OCI-LY1 (cell line): Measurements from ENCODE around the gene RBKS.

Experiments
- H2AFZ ChIP-seq: fragments of 200-600 bp; sonication (generic), shearing (Covaris generic); 2 replicates; pipeline ENCODE4 v1.6.0; 2014; ENCODE audit warnings: antibody characterized with exemption, mild to moderate bottlenecking, low read length
- H3F3A ChIP-seq: fragments of 200-600 bp; sonication (generic), shearing (Covaris generic); 2 replicates; pipeline ENCODE4 v1.6.0; 2014; ENCODE audit warnings: mild to moderate bottlenecking, antibody characterized with exemption, low read length, moderate library complexity; ENCODE audit not compliant: insufficient read depth
- H3K27ac ChIP-seq: fragments of 200-600 bp; sonication (generic); 2 replicates; pipeline ENCODE4 v1.5.1; 2014; ENCODE audit warnings: low read length, mixed run types, mild to moderate bottlenecking, low read depth; ENCODE audit not compliant: poor library complexity, severe bottlenecking
- H3K27me3 ChIP-seq: fragments of 200-600 bp; sonication (generic); 2 replicates; pipeline ENCODE4 v1.6.0; 2014; ENCODE audit warnings: antibody characterized with exemption, mild to moderate bottlenecking, low read length, moderate library complexity; ENCODE audit not compliant: insufficient read depth
- H3K36me3 ChIP-seq: fragments of 200-600 bp; sonication (generic); 2 replicates; pipeline ENCODE4 v1.6.1; 2014; ENCODE audit warnings: mild to moderate bottlenecking, antibody characterized with exemption, low read length, moderate library complexity, mixed read lengths; ENCODE audit not compliant: insufficient read depth
- H3K4me1 ChIP-seq: fragments of 200-600 bp; sonication (generic); 2 replicates; pipeline ENCODE4 v1.5.1; 2014; ENCODE audit warnings: mild to moderate bottlenecking, low read length, moderate library complexity; ENCODE audit not compliant: insufficient read depth, severe bottlenecking
- H3K4me2 ChIP-seq: fragments of 200-600 bp; sonication (generic), shearing (Covaris generic); 2 replicates; pipeline ENCODE4 v1.6.1; 2014; ENCODE audit warnings: low read length
- H3K4me3 ChIP-seq: fragments of 200-600 bp; sonication (generic); 2 replicates; pipeline ENCODE4 v1.5.1; 2014; ENCODE audit warnings: low read length, low read depth, mild to moderate bottlenecking, mixed read lengths; ENCODE audit not compliant: poor library complexity, severe bottlenecking
- H3K79me2 ChIP-seq: fragments of 200-600 bp; shearing (Covaris generic); 2 replicates; pipeline ENCODE4 v1.6.1; 2016; ENCODE audit warnings: mixed run types, low read length, mixed read lengths; ENCODE audit not compliant: insufficient read depth
- H3K9ac ChIP-seq: fragments of 200-600 bp; sonication (generic), shearing (Covaris generic); 2 replicates; pipeline ENCODE4 v1.6.1; 2014; ENCODE audit warnings: mild to moderate bottlenecking, low read length, mixed read lengths
- H3K9me2 ChIP-seq: fragments of 200-600 bp; sonication (generic), shearing (Covaris generic); 2 replicates; pipeline ENCODE4 v1.6.1; 2014; ENCODE audit warnings: low read depth, mild to moderate bottlenecking, low read length, mixed read lengths
- H3K9me3 ChIP-seq: fragments of 200-600 bp; shearing (Covaris generic); 2 replicates; pipeline ENCODE4 v1.6.1; 2014; ENCODE audit warnings: low read length, mixed read lengths
- H4K20me1 ChIP-seq: fragments of 200-600 bp; sonication (generic), shearing (Covaris generic); 2 replicates; pipeline ENCODE4 v1.6.0; 2016; ENCODE audit warnings: mild to moderate bottlenecking, low read length; ENCODE audit not compliant: insufficient read depth
- EZH2 ChIP-seq: fragments of 200-600 bp; sonication (generic), shearing (Covaris generic); IDR thresholded peaks from 2 replicates; pipeline ENCODE4 v1.8.0; 2017; ENCODE audit warnings: borderline replicate concordance, mixed run types, mild to moderate bottlenecking, antibody characterized with exemption, low read length, moderate library complexity, mixed read lengths
- TF ChIP-seq, protein P1 (sequence below): fragments of 200-600 bp; sonication (generic), shearing (Covaris generic); IDR thresholded peaks from 2 replicates; pipeline ENCODE4 v1.5.1; 2017; ENCODE audit warnings: mild to moderate bottlenecking, antibody characterized with exemption, low read length, moderate library complexity, mixed read lengths

The RBKS gene

GRCh38 chr2:27830656-27831055 lies 59.5 kb downstream of the RBKS start:
- no peaks in the 10 kb centered on the region for H3F3A ChIP-seq
- no peaks in the 10 kb centered on the region for H3K36me3 ChIP-seq
- no peak for TF ChIP-seq EZH2
- TF ChIP-seq, protein P1, sequence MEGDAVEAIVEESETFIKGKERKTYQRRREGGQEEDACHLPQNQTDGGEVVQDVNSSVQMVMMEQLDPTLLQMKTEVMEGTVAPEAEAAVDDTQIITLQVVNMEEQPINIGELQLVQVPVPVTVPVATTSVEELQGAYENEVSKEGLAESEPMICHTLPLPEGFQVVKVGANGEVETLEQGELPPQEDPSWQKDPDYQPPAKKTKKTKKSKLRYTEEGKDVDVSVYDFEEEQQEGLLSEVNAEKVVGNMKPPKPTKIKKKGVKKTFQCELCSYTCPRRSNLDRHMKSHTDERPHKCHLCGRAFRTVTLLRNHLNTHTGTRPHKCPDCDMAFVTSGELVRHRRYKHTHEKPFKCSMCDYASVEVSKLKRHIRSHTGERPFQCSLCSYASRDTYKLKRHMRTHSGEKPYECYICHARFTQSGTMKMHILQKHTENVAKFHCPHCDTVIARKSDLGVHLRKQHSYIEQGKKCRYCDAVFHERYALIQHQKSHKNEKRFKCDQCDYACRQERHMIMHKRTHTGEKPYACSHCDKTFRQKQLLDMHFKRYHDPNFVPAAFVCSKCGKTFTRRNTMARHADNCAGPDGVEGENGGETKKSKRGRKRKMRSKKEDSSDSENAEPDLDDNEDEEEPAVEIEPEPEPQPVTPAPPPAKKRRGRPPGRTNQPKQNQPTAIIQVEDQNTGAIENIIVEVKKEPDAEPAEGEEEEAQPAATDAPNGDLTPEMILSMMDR, result no peak
- H2AFZ ChIP-seq, result no peak overlapping the region
- H3K4me2 ChIP-seq, result no peak overlapping the region
- no peaks in the 10 kb centered on the region for H3K4me1 ChIP-seq
- no peaks in the 10 kb centered on the region for H3K27me3 ChIP-seq
- no peak overlapping the region for H3K27ac ChIP-seq
- H3K4me3 ChIP-seq, result no peak overlapping the region
- H3K9me3 ChIP-seq, result no peaks in the 10 kb centered on the region
- no peaks in the 10 kb centered on the region for H4K20me1 ChIP-seq
- no peaks in the 10 kb centered on the region for H3K9me2 ChIP-seq
- no peaks in the 10 kb centered on the region for H3K79me2 ChIP-seq
- H3K9ac ChIP-seq, result no peak overlapping the region

DNA sequence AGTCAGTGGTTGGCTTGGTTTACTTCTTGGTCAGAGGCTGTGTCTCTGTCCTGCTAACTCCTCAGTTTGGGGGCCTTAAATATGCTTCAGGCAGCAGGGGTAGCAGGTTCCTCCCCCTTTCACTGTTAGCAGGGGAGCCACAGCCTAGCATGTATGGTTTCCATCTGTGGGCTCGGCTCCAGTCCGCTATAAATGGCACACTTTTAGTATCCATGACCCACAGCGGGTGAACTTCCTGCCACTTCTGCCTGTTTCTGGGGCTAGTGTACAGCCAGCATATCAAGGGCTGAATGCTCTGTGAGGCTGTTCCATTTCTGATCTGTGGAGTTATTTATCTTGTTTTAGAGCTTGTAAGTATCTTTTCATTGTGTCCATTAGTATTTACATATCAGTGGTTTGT lies 60.4 kb downstream of the RBKS start:
- H3K79me2 ChIP-seq, result no peaks in the 10 kb centered on the region

DNA sequence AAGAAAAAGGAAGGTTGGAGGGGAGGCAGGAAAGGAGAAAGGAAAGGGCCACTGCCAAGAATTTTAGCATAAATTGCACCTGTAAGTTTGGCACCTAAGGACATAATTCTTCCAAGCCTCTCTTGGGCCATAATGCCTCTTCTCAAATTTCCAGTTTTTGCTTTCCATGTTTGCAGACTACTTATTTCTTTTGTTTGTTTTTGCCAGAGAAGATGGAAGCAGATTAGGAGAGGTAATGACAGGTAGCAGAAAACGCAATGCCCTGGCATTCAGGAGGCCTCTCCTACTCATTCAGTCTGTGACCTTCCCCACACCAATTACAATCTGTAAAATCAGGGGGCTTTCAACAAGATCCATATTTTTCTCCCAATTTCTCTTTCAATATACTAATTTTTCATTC lies 61.9 kb downstream of the RBKS start:
- Histone ChIP-seq H3K4me1 (no peaks in the 10 kb centered on the region), H3F3A (no peaks in the 10 kb centered on the region), H3K79me2 (no peaks in the 10 kb centered on the region), H3K36me3 (no peaks in the 10 kb centered on the region), H3K9me2 (no peaks in the 10 kb centered on the region), H3K4me3 (no peak overlapping the region), H3K4me2 (no peak overlapping the region), H3K27me3 (no peaks in the 10 kb centered on the region), H3K9ac (no peak overlapping the region), H3K9me3 (peaks cover 5% of the 10 kb centered on the region; the same call in 1 of the 2 replicates), H2AFZ (no peak overlapping the region), H4K20me1 (no peaks in the 10 kb centered on the region), H3K27ac (no peak overlapping the region)
- no peak for TF ChIP-seq EZH2
- TF ChIP-seq, protein P1, result no peak

More for the DNA sequence above, 60.4 kb downstream of the RBKS start:
- Histone ChIP-seq H3F3A (no peaks in the 10 kb centered on the region), H3K9me3 (no peaks in the 10 kb centered on the region), H3K4me1 (no peaks in the 10 kb centered on the region), H2AFZ (no peak overlapping the region), H3K27me3 (no peaks in the 10 kb centered on the region), H3K4me3 (no peak overlapping the region), H3K4me2 (no peak overlapping the region), H3K36me3 (no peaks in the 10 kb centered on the region), H3K9me2 (no peaks in the 10 kb centered on the region), H3K9ac (no peak overlapping the region), H4K20me1 (no peaks in the 10 kb centered on the region), H3K27ac (no peak overlapping the region)
- TF ChIP-seq, protein P1, result no peak
- no peak for TF ChIP-seq EZH2
